ENCODE data around the gene ICAM5. TPM values are rescaled to one million over a fixed set of nuclear protein-coding genes. Genes with fewer than 3 reads are reported as not detected.

The ICAM5 gene
- total and polyA plus RNA-seq, 9 of the 15 experiments (the other 6 are each of a cell fraction or from before 2014, with no cell fraction given), result 0.10 to 114 (median 13.7) TPM

- TF ChIP-seq ZNF717 (CRISPR knock-in tag; IDR thresholded peaks at IDR 0.05) (no peak), MAZ (CRISPR knock-in tag; conservative IDR thresholded peaks at IDR 0.05 in 1 of 2, IDR thresholded peaks at IDR 0.05 in 1 of 2) (no peak), RFX5 (IDR thresholded peaks at IDR 0.05; ENCODE audit: low read depth, low read length) (no peak), MAFF (IDR thresholded peaks at IDR 0.05; ENCODE audit: low read length) (no peak), CBFA2T3 (IDR thresholded peaks at IDR 0.05) (no peak), CCNT2 (IDR thresholded peaks at IDR 0.05; ENCODE audit: borderline replicate concordance, extremely low read depth, insufficient read length, low read depth, low read length) (no peak), EGR1 (conservative IDR thresholded peaks at IDR 0.05) (peak; percentile 79), MYNN (IDR thresholded peaks at IDR 0.05) (no peak), MYNN (CRISPR knock-in tag; IDR thresholded peaks at IDR 0.05) (no peak), ARID1B (IDR thresholded peaks at IDR 0.05) (peak; percentile 46), JUN (IDR thresholded peaks at IDR 0.05; ENCODE audit: borderline replicate concordance, low read depth, low read length) (no peak), JUN (CRISPR knock-in tag; IDR thresholded peaks at IDR 0.05; ENCODE audit: borderline replicate concordance) (no peak), IRF2 (CRISPR knock-in tag; IDR thresholded peaks at IDR 0.05) (no peak), KDM2B (CRISPR knock-in tag; IDR thresholded peaks at IDR 0.05) (no peak), E2F4 (CRISPR knock-in tag; IDR thresholded peaks at IDR 0.05; ENCODE audit: low read depth) (no peak), POLR2B (IDR thresholded peaks at IDR 0.05; ENCODE audit: low read depth, partially characterized antibody) (no peak), ZNF780A (CRISPR knock-in tag; IDR thresholded peaks at IDR 0.05) (no peak), ZBTB7A (IDR thresholded peaks at IDR 0.05; ENCODE audit: borderline replicate concordance, control insufficient read depth, low read depth, low read length) (peak; percentile 72; the same call in 1 of the 2 replicates), MEF2D (tag; conservative IDR thresholded peaks at IDR 0.05; ENCODE audit: low read depth) (peak; percentile 63; the same call in 1 of the 2 replicates), KDM1A (IDR thresholded peaks at IDR 0.05) (peak; percentile 38 to 63; a peak in 3 of 4 replicates), XRCC5 (IDR thresholded peaks at IDR 0.05; ENCODE audit: low read depth, low read length) (peak; percentile 57; the same call in 1 of the 2 replicates), AFF1 (IDR thresholded peaks at IDR 0.05; ENCODE audit: low read depth in 1 of 2, partially characterized antibody in 2 of 2) (no peak), ARID3A (IDR thresholded peaks at IDR 0.05; ENCODE audit: borderline replicate concordance, low read depth, low read length) (no peak), NR1H2 (CRISPR knock-in tag; IDR thresholded peaks at IDR 0.05) (no peak)
Measured at GRCh38 chr19:10305139-10305806, 15.5 kb downstream of the ICAM5 start (continued).

All from K562 (cell line).